ENCODE data around the gene TMEM91.
"Not testable (repeated sequence)": the region's sequence is repeated elsewhere in the genome, so short reads cannot be mapped to it uniquely, and the experiment has no call there.

Gene TMEM91

GRCh38 chr19:41399091-41399490, 22.8 kb downstream of the TMEM91 start:
- Histone ChIP-seq H3K27ac (ENCODE audit: low read length) (no peak overlapping the region), H3K36me3 (ENCODE audit: control insufficient read depth in 2 of 2, insufficient read depth in 2 of 2, low read length in 2 of 2) (peaks cover 4 to 7% of the 10 kb centered on the region in 2 donors), H3K4me1 (ENCODE audit: control insufficient read depth, insufficient read depth, low read length) (peaks cover 19% of the 10 kb centered on the region), H3K9ac (ENCODE audit: low read length in 2 of 2) (peak overlapping the region in 1 of 2 donors; percentile 88), H3K4me3 (ENCODE audit: low read length in 2 of 2) (peak overlapping the region; percentile 88 to 90), H3K9me3 (ENCODE audit: control insufficient read depth in 2 of 2, low read length in 2 of 2) (no peaks in the 10 kb centered on the region), H3K27me3 (ENCODE audit: control insufficient read depth in 1 of 2, insufficient read depth in 2 of 2, low read length in 2 of 2) (no peaks in the 10 kb centered on the region)

DNA sequence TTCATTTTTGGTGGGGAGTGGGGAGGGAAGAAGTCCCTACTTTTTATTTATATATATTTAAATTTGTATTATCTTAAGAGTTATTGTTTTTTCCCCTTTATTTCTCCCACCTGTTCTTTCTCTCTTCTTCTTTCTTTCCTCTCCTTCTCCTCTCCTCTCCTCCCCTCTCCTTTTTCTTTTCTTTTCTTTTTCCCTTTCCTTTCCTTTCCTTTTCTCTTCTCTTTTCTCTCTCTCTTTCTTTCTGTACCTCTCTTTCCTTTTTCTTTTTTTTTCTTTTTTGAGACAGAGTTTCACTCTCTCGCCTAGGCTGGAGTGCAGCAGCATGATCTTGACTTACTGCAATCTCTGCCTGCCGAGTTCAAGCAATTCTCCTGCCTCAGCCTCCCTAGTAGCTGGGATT, 23.2 kb downstream of the TMEM91 start:
- peaks cover 19% of the 10 kb centered on the region for H3K4me1 ChIP-seq (ENCODE audit: control insufficient read depth, insufficient read depth, low read length)
- no peak overlapping the region for H3K27ac ChIP-seq (ENCODE audit: low read length)
- H3K4me3 ChIP-seq (ENCODE audit: low read length in 2 of 2): no peak overlapping the region
- peaks cover 4 to 7% of the 10 kb centered on the region in 2 donors for H3K36me3 ChIP-seq (ENCODE audit: control insufficient read depth in 2 of 2, insufficient read depth in 2 of 2, low read length in 2 of 2)
- no peaks in the 10 kb centered on the region for H3K27me3 ChIP-seq (ENCODE audit: control insufficient read depth in 1 of 2, insufficient read depth in 2 of 2, low read length in 2 of 2)
- H3K9me3 ChIP-seq (ENCODE audit: control insufficient read depth in 2 of 2, low read length in 2 of 2): no peaks in the 10 kb centered on the region
- no peak overlapping the region for H3K9ac ChIP-seq (ENCODE audit: low read length in 2 of 2)

DNA sequence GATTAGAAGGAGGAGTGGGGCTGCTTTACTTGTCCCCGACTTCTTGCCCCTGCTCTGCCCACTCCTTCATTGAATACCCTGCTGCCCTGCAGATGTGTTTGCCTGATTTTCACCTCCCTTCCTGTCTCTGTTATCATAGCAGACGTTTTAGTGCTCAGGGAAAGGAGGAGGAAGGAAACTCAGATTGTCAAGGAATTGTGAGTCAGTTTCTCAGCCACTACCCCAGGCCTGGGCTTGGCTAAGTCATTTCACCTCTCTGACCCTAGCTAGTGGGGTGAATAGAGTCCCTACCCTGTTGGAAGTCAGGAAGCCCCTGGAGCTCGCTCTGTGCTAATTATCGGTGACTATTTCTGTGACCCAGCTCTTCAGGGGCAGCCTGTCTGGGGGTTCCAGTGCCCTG, 25.1 kb downstream of the TMEM91 start:
- Histone ChIP-seq H3K9me3 (ENCODE audit: control insufficient read depth in 2 of 2, low read length in 2 of 2) (no peaks in the 10 kb centered on the region), H3K4me1 (ENCODE audit: control insufficient read depth, insufficient read depth, low read length) (peaks cover 19% of the 10 kb centered on the region), H3K36me3 (ENCODE audit: control insufficient read depth in 2 of 2, insufficient read depth in 2 of 2, low read length in 2 of 2) (peaks cover 4 to 7% of the 10 kb centered on the region in 2 donors), H3K4me3 (ENCODE audit: low read length in 2 of 2) (no peak overlapping the region), H3K27ac (ENCODE audit: low read length) (no peak overlapping the region), H3K9ac (ENCODE audit: low read length in 2 of 2) (no peak overlapping the region), H3K27me3 (ENCODE audit: control insufficient read depth in 1 of 2, insufficient read depth in 2 of 2, low read length in 2 of 2) (no peaks in the 10 kb centered on the region)

GRCh38 chr19:41402010-41402409, 25.7 kb downstream of the TMEM91 start:
- Histone ChIP-seq H3K27me3 (ENCODE audit: control insufficient read depth in 1 of 2, insufficient read depth in 2 of 2, low read length in 2 of 2) (no peaks in the 10 kb centered on the region), H3K4me1 (ENCODE audit: control insufficient read depth, insufficient read depth, low read length) (peaks cover 17% of the 10 kb centered on the region), H3K27ac (ENCODE audit: low read length) (no peak overlapping the region), H3K9me3 (ENCODE audit: control insufficient read depth in 2 of 2, low read length in 2 of 2) (no peaks in the 10 kb centered on the region), H3K36me3 (ENCODE audit: control insufficient read depth in 2 of 2, insufficient read depth in 2 of 2, low read length in 2 of 2) (peaks cover 4 to 7% of the 10 kb centered on the region in 2 donors), H3K4me3 (ENCODE audit: low read length in 2 of 2) (no peak overlapping the region), H3K9ac (ENCODE audit: low read length in 2 of 2) (no peak overlapping the region)

DNA sequence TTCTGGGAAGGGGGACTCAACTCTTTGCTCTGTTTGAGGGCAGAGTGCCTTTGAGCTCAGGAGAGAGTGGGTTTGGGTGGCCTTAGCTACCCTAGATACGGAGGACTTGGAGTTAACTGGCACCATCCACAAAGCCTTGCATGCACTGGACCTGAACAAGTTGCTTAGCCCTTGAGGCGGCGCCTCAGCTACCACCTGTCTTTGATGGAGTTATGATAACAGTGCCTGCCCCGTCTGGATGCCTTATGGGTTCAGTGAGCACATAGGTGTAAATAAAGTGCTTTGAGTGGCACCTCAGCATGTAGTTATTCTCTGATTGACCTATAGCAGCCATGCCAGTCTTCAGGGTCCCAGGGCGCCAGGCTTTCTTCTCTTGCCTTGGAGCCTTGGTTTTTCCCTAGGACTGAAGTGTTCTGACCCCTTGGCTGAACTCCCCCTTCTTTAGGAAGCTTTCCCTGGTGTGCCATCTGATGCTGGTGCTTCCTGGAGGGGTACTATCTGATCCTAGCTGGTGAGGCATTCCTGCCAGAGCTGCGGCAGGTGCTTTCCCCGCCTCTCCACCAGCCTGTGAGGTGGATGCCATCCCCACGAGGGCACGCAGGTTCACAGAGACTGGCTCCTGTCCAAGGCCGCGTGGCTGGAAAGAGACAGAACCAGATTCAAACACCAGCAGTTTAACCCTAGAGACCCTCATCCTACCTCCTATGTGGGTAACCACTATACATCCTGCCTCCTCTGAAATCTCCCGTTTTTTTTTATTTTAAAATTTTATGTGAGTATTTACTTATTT, 27.0 kb downstream of the TMEM91 start:
- no peak overlapping the region for H3K9ac ChIP-seq (ENCODE audit: low read length in 2 of 2)
- H3K9me3 ChIP-seq (ENCODE audit: control insufficient read depth in 2 of 2, low read length in 2 of 2): no peaks in the 10 kb centered on the region
- H3K36me3 ChIP-seq (ENCODE audit: control insufficient read depth in 2 of 2, insufficient read depth in 2 of 2, low read length in 2 of 2): peaks cover 4 to 7% of the 10 kb centered on the region in 2 donors
- no peak overlapping the region for H3K27ac ChIP-seq (ENCODE audit: low read length)
- H3K4me1 ChIP-seq (ENCODE audit: control insufficient read depth, insufficient read depth, low read length): peaks cover 16% of the 10 kb centered on the region
- H3K4me3 ChIP-seq (ENCODE audit: low read length in 2 of 2): no peak overlapping the region
- H3K27me3 ChIP-seq (ENCODE audit: control insufficient read depth in 1 of 2, insufficient read depth in 2 of 2, low read length in 2 of 2): no peaks in the 10 kb centered on the region

DNA sequence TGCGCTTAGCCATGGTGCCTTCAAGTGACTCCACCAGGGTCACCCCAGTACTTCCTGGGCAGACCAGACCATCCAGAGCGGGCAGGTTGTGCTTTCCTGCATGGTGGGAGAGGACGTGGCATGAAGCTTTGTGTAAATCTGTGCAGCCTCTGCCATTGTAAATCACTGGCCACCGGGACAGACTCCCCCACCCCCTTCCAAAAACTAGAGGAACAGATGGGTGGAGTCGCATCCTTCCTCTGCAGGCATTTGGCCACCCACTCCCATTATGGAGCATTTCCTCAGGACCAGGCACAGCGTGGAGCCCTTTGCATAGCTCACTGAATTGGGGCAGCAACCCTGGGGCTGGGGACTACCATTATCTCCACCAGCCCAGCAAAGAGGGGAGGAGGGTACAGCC, 29.4 kb downstream of the TMEM91 start:
- peaks cover 4 to 7% of the 10 kb centered on the region in 2 donors for H3K36me3 ChIP-seq (ENCODE audit: control insufficient read depth in 2 of 2, insufficient read depth in 2 of 2, low read length in 2 of 2)
- peaks cover 14% of the 10 kb centered on the region for H3K4me1 ChIP-seq (ENCODE audit: control insufficient read depth, insufficient read depth, low read length)
- no peaks in the 10 kb centered on the region for H3K9me3 ChIP-seq (ENCODE audit: control insufficient read depth in 2 of 2, low read length in 2 of 2)
- no peak overlapping the region for H3K9ac ChIP-seq (ENCODE audit: low read length in 2 of 2)
- no peak overlapping the region for H3K27ac ChIP-seq (ENCODE audit: low read length)
- no peak overlapping the region for H3K4me3 ChIP-seq (ENCODE audit: low read length in 2 of 2)
- H3K27me3 ChIP-seq (ENCODE audit: control insufficient read depth in 1 of 2, insufficient read depth in 2 of 2, low read length in 2 of 2): no peaks in the 10 kb centered on the region

DNA sequence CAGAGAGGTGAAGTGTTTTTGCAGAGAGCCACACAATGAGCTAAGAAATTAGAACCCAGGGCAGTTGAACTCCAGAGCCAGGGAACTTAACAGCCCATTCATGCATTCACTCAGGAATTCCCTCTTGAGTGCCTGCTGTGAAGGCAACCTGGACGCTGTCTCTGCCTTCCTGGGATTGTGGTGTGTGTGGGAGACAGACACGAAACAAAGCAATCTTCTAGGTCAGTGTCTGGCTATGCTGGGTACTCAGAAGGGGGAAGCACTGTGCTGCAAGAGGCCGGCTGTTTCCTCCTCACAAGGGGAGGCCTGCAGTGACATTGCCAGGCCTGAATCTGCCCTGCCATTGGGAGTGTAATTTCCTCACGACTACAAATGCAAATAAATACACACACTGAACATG, 30.9 kb downstream of the TMEM91 start:
- H3K4me1 ChIP-seq (ENCODE audit: control insufficient read depth, insufficient read depth, low read length): peaks cover 14% of the 10 kb centered on the region

GRCh38 chr19:41408256-41408655, 31.9 kb downstream of the TMEM91 start:
- Histone ChIP-seq H3K27ac (ENCODE audit: low read length) (no peak overlapping the region), H3K9me3 (ENCODE audit: control insufficient read depth in 2 of 2, low read length in 2 of 2) (no peaks in the 10 kb centered on the region), H3K4me3 (ENCODE audit: low read length in 2 of 2) (no peak overlapping the region), H3K4me1 (ENCODE audit: control insufficient read depth, insufficient read depth, low read length) (peaks cover 14% of the 10 kb centered on the region), H3K36me3 (ENCODE audit: control insufficient read depth in 2 of 2, insufficient read depth in 2 of 2, low read length in 2 of 2) (peaks cover 10 to 16% of the 10 kb centered on the region in 2 donors), H3K27me3 (ENCODE audit: control insufficient read depth in 1 of 2, insufficient read depth in 2 of 2, low read length in 2 of 2) (no peaks in the 10 kb centered on the region), H3K9ac (ENCODE audit: low read length in 2 of 2) (no peak overlapping the region)

More for the DNA sequence above, 30.9 kb downstream of the TMEM91 start:
- Histone ChIP-seq H3K9ac (ENCODE audit: low read length in 2 of 2) (no peak overlapping the region), H3K27ac (ENCODE audit: low read length) (no peak overlapping the region), H3K36me3 (ENCODE audit: control insufficient read depth in 2 of 2, insufficient read depth in 2 of 2, low read length in 2 of 2) (peaks cover 12% of the 10 kb centered on the region in 2 donors), H3K27me3 (ENCODE audit: control insufficient read depth in 1 of 2, insufficient read depth in 2 of 2, low read length in 2 of 2) (no peaks in the 10 kb centered on the region), H3K4me3 (ENCODE audit: low read length in 2 of 2) (no peak overlapping the region), H3K9me3 (ENCODE audit: control insufficient read depth in 2 of 2, low read length in 2 of 2) (no peaks in the 10 kb centered on the region)

DNA sequence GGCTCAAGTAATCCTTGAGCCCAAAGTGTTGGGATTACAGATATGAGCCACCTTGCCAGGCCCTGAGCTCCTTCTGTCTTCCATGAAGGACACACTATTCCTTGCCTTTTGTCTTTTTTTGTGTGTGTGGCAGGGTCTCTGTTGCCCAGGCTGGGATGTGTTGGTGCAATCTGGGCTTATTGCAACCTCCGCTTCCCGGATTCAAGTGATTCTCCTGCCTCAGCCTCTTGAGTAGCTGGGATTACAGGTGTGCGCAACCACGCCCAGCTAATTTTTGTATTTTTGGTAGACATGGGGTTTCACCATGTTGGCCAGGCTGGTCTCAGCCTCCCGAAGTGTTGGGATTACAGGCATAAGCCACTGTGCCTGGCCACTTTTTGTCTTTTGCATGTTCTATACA, 32.5 kb downstream of the TMEM91 start:
- not testable (repeated sequence) for H3K9ac ChIP-seq (ENCODE audit: low read length in 2 of 2)
- peaks cover 14% of the 10 kb centered on the region for H3K4me1 ChIP-seq (ENCODE audit: control insufficient read depth, insufficient read depth, low read length)

DNA sequence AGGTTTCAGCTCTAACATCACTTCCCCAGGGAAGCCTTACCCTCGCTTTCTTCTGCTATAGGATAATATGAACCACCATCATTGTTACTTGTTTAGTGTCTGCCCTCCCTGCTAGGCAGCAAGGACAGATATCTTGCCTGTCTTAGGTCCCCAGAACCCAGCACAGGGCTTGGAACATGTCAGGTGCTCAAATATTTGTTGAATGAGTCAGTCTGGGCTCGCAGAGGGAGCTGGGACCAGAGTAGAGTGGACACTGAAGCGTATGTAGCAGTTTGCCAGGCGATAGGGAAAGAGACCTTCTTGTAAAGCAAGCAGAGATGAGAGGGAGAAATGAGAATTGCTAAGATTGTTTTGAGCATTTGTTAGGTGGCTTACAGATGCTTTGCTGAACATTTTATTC, 33.0 kb downstream of the TMEM91 start:
- Histone ChIP-seq H3K27ac (ENCODE audit: low read length) (peak overlapping the region; percentile 11), H3K9ac (ENCODE audit: low read length in 2 of 2) (peak overlapping the region in 1 of 2 donors; percentile 29), H3K4me3 (ENCODE audit: low read length in 2 of 2) (no peak overlapping the region), H3K27me3 (ENCODE audit: control insufficient read depth in 1 of 2, insufficient read depth in 2 of 2, low read length in 2 of 2) (no peaks in the 10 kb centered on the region), H3K4me1 (ENCODE audit: control insufficient read depth, insufficient read depth, low read length) (peaks cover 14% of the 10 kb centered on the region), H3K36me3 (ENCODE audit: control insufficient read depth in 2 of 2, insufficient read depth in 2 of 2, low read length in 2 of 2) (peaks cover 20 to 25% of the 10 kb centered on the region in 2 donors), H3K9me3 (ENCODE audit: control insufficient read depth in 2 of 2, low read length in 2 of 2) (no peaks in the 10 kb centered on the region)

More for the DNA sequence above, 32.5 kb downstream of the TMEM91 start:
- not testable (repeated sequence) for H3K9me3 ChIP-seq (ENCODE audit: control insufficient read depth in 2 of 2, low read length in 2 of 2); H3K27ac ChIP-seq (ENCODE audit: low read length); H3K4me3 ChIP-seq (ENCODE audit: low read length in 2 of 2); H3K27me3 ChIP-seq (ENCODE audit: control insufficient read depth in 1 of 2, insufficient read depth in 2 of 2, low read length in 2 of 2)
- peaks cover 16 to 20% of the 10 kb centered on the region in 2 donors for H3K36me3 ChIP-seq (ENCODE audit: control insufficient read depth in 2 of 2, insufficient read depth in 2 of 2, low read length in 2 of 2)

GRCh38 chr19:41410336-41411054, 34.2 kb downstream of the TMEM91 start:
- Histone ChIP-seq H3K27ac (ENCODE audit: low read length) (no peak overlapping the region), H3K9ac (ENCODE audit: low read length in 2 of 2) (no peak overlapping the region), H3K4me3 (ENCODE audit: low read length in 2 of 2) (no peak overlapping the region), H3K27me3 (ENCODE audit: control insufficient read depth in 1 of 2, insufficient read depth in 2 of 2, low read length in 2 of 2) (no peaks in the 10 kb centered on the region), H3K4me1 (ENCODE audit: control insufficient read depth, insufficient read depth, low read length) (peaks cover 14% of the 10 kb centered on the region), H3K9me3 (ENCODE audit: control insufficient read depth in 2 of 2, low read length in 2 of 2) (no peaks in the 10 kb centered on the region), H3K36me3 (ENCODE audit: control insufficient read depth in 2 of 2, insufficient read depth in 2 of 2, low read length in 2 of 2) (peaks cover 29 to 32% of the 10 kb centered on the region in 2 donors)
